Body of pancreas (tissue), 4 donors: ENCODE data around the gene ERC1. TPM values are rescaled to one million over a fixed set of nuclear protein-coding genes. Genes with fewer than 3 reads are reported as not detected.

Experiments used
- ATAC-seq: fragments of 150-250 bp; one replicate; pipeline ENCODE4 v1.9.1; 2016
- DNase-seq, 4 donors: peaks; one replicate each; pipeline ENCODE4 v3.0.0-alpha.2; 2019
- H3K27ac ChIP-seq, 4 donors: fragments of 200-600 bp; sonication (generic); 1 replicate in 3 of 4; 2 replicates in 1 of 4; pipeline versions ENCODE4 v1.5.1 to v1.6.1; 2016 to 2019; ENCODE audit warnings: mild to moderate bottlenecking in 1 of 4, mixed read lengths in 1 of 4, moderate library complexity in 1 of 4
- H3K27me3 ChIP-seq, 2 donors: fragments of 200-600 bp; sonication (generic); one replicate each; pipeline ENCODE4 v1.6.0; 2016; ENCODE audit warnings: mild to moderate bottlenecking in 1 of 2
- H3K36me3 ChIP-seq, 2 donors: fragments of 200-600 bp; sonication (generic); replicated peaks in 1 of 2; 2 replicates each; pipeline ENCODE4 v1.5.1; 2016; ENCODE audit warnings: low read depth in 2 of 2; ENCODE audit not compliant: insufficient read depth in 1 of 2
- H3K4me1 ChIP-seq: fragments of 200-600 bp; sonication (generic); one replicate; pipeline ENCODE4 v1.6.0; 2016
- H3K4me3 ChIP-seq, 2 donors: fragments of 200-600 bp; sonication (generic); 1 replicate in 1 of 2; 2 replicates in 1 of 2; pipeline ENCODE4 v1.5.1; 2016 to 2019
- H3K9me3 ChIP-seq, 3 donors: fragments of 200-600 bp; sonication (generic); 1 replicate in 2 of 3; 2 replicates in 1 of 3; pipeline ENCODE4 v1.5.1; 2016
- CTCF ChIP-seq, 7 experiments: fragments of 450-650 bp in 4 of 7; fragments of 200-600 bp in 3 of 7; sonication (generic) in 3 of 7; IDR thresholded peaks; one replicate each; pipeline ENCODE4 v1.5.1; 2016 to 2019; ENCODE audit warnings: antibody characterized with exemption in 7 of 7
- POLR2A ChIP-seq, 3 donors: fragments of 450-650 bp; IDR thresholded peaks; one replicate each; pipeline ENCODE4 v1.6.1; 2016; ENCODE audit warnings: antibody characterized with exemption in 3 of 3, mild to moderate bottlenecking in 2 of 3
- WGBS, 2 donors: methylation state at CpG; one replicate each; pipeline ENCODE4 v1.1.5; 2017; 5-methylcytosine and 5-hydroxymethylcytosine counted together
- intact Hi-C: fragments of 100-400 bp; cut with DNase I; formaldehyde crosslinking; loops from one replicate; pipeline ENCODE4 v1.15.1; 2023
- total RNA-seq, 2 donors: library from RNA; depleted of rRNA; stranded (reverse); fragments of >200 nt; gene quantifications; one replicate each; pipeline ENCODE4 v1.1.0, GENCODE V29; 2016

Gene ERC1
- total RNA-seq, 2 donors from 2014 or later = 20.8 to 29.0 TPM

GRCh38 chr12:948238-948637, 42.8 kb upstream of the ERC1 start:
- Histone ChIP-seq H3K4me1 (peaks cover 12% of the 10 kb centered on the region), H3K9me3 (no peaks in the 10 kb centered on the region), H3K36me3 (no peaks in the 10 kb centered on the region), H3K27me3 (no peaks in the 10 kb centered on the region), H3K4me3 (no peak overlapping the region), H3K27ac (peak overlapping the region in 3 of 4 donors; percentile 80 to 93 (median 85))
- WGBS, 2 donors = 82 to 93% methylated on average over 9 of the region's 9 CpGs
- TF ChIP-seq CTCF (IDR thresholded peaks at IDR 0.05) = no peak
- TF ChIP-seq POLR2A (IDR thresholded peaks at IDR 0.05) = no peak
- intact Hi-C loops = no loop called here
- ATAC-seq = no peak
- no peak for DNase-seq

DNA sequence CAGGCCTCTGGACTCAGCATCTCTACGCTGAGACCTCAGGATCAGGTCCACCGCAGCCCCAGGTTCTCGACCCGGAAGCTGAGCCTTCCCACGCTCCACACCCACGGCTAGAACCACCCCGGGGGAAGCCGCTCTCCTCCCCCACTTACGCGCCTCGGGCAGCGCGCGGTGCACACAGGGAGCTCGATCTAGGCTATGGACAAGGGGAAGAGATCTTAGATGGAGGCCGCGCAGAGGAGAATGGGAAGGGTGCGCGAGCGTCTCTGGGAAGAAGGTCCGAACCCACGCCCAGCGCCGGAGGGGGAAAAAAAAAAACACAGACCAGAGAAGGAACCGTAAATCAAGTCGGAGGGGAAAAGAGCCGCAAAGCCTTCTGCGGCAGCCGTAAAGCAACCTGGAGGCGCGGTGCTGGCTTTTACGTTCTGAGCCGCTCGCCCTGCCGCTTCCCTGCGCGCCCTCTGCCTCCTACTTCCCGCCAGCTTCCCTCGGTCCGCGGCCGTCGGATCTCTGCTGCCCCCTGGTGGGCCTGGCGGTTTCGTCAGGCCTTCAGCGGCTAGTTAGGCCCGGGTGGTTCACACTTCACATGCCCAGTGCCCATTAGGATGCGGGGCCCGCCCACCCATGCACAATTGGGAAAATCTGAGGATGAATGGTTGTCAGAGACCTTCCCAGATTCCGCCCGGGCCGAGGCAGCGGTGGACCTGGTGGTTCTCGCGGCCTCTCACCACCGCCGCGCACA, 41.4 kb upstream of the ERC1 start, which contains the start of gene RAD52:
Gene RAD52 (minus strand): TSS at position 242 of the 739 bp plus-strand sequence. CDS start 16,636 bp downstream, outside the sequence.
- Histone ChIP-seq H3K27me3 (no peaks in the 10 kb centered on the region), H3K4me1 (peaks cover 12% of the 10 kb centered on the region), H3K9me3 (no peaks in the 10 kb centered on the region), H3K27ac (peak within 1 kb of the TSS; percentile 76 to 93 (median 82)), H3K36me3 (no peaks in the 10 kb centered on the region), H3K4me3 (peak within 1 kb of the TSS; percentile 27 to 60)
- ATAC-seq (peak; percentile 97), DNase-seq (peak; percentile 98 to 99 (median 98))
- intact Hi-C loops = loop anchor here (10.0 kb wide), 1 partner anchor 385 kb away; no protein-coding TSS in a partner anchor
- TF ChIP-seq CTCF (IDR thresholded peaks at IDR 0.05) (peak; percentile 96 to 99 (median 98)), POLR2A (IDR thresholded peaks at IDR 0.05) (peak; percentile 60 to 88 (median 88))
- WGBS, 2 donors = 0 to 1% methylated on average over 38 to 57 of the region's 58 CpGs

DNA sequence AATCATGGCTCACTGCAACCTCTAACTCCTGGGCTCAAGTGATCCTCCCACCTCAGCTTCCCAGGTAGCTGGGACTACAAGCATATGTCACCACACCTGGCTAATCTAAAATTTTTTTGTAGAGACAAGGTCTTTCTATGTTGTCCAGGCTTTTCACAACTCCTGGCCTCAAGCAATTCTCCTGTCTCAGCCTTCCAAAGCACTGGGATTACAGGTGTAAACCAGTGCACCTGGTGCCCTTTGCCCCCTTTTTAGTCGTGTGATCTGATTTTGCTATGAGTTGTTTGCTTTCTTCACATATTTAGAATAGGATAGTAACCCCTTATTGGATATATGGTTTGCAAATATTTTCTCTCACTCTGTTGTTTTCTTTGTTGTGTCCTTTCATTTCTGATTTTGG, 39.8 kb upstream of the ERC1 start:
- no peak for DNase-seq

GRCh38 chr12:953776-954175, 37.2 kb upstream of the ERC1 start:
- Histone ChIP-seq H3K27me3 (no peaks in the 10 kb centered on the region), H3K4me3 (no peak overlapping the region), H3K9me3 (no peaks in the 10 kb centered on the region), H3K36me3 (no peaks in the 10 kb centered on the region), H3K4me1 (no peaks in the 10 kb centered on the region), H3K27ac (no peak overlapping the region)
- intact Hi-C loops = loop anchor here (10.0 kb wide), 1 partner anchor 389 kb away; no protein-coding TSS in a partner anchor
- DNase-seq = no peak
- 72 to 77% methylated on average over 7 of the region's 7 CpGs for WGBS, 2 donors
- TF ChIP-seq POLR2A (IDR thresholded peaks at IDR 0.05) (no peak), CTCF (IDR thresholded peaks at IDR 0.05) (no peak)
- no peak for ATAC-seq

More for the DNA sequence above, 39.8 kb upstream of the ERC1 start:
- H3K4me1 ChIP-seq = peaks cover 12% of the 10 kb centered on the region
- no peak for ATAC-seq
- WGBS, 2 donors = 11 to 27% methylated on average over 1 of the region's 1 CpG
- TF ChIP-seq CTCF (IDR thresholded peaks at IDR 0.05) = no peak
- no peak for TF ChIP-seq POLR2A (IDR thresholded peaks at IDR 0.05)
- intact Hi-C loops = loop anchor here (10.0 kb wide), 1 partner anchor 386 kb away; no protein-coding TSS in a partner anchor
- no peak overlapping the region for H3K27ac ChIP-seq
- H3K4me3 ChIP-seq = no peak overlapping the region
- H3K27me3 ChIP-seq = no peaks in the 10 kb centered on the region
- H3K36me3 ChIP-seq = no peaks in the 10 kb centered on the region
- no peaks in the 10 kb centered on the region for H3K9me3 ChIP-seq
